Stimulated activated effector memory CD8-positive, alpha-beta T cell treated with anti-CD3 and anti-CD28 coated beads, Interleukin-12 subunit alpha, Interleukin-12 subunit beta, amount 100 ng/mL, for 72 hours (primary cell): Measurements from ENCODE around the gene MTPN.

Experiments
- ATAC-seq: fragments of 150-1000 bp; cut with Tn5 transposase; 2 replicates; pipeline ENCODE4 v1.10.0; 2021
- DNase-seq, 2 donors: peaks; one replicate each; pipeline ENCODE4 v3.0.0; 2021 to 2022; ENCODE audit warnings: low spot score in 2 of 2
- H3K27ac Mint-ChIP-seq: one replicate; pipeline ENCODE4 v1.8.0; 2022; ENCODE audit warnings: mild to moderate bottlenecking, mixed read lengths
- H3K36me3 Mint-ChIP-seq: one replicate; pipeline ENCODE4 v1.8.0; 2022; ENCODE audit warnings: mild to moderate bottlenecking, mixed read lengths
- H3K4me1 Mint-ChIP-seq: one replicate; pipeline ENCODE4 v1.8.0; 2022; ENCODE audit warnings: mixed read lengths
- H3K4me3 Mint-ChIP-seq: one replicate; pipeline ENCODE4 v1.8.0; 2022; ENCODE audit warnings: mild to moderate bottlenecking, mixed read lengths
- H3K9me3 Mint-ChIP-seq: one replicate; pipeline ENCODE4 v1.8.0; 2022; ENCODE audit warnings: mixed read lengths

The MTPN gene

GRCh38 chr7:135904282-135904681, 72.9 kb downstream of the MTPN start:
- no peak for ATAC-seq
- Mint-ChIP-seq H3K4me1 (peaks cover 27% of the 10 kb centered on the region), H3K27ac (no peak overlapping the region), H3K36me3 (no peaks in the 10 kb centered on the region), H3K4me3 (no peak overlapping the region), H3K9me3 (peaks cover 3% of the 10 kb centered on the region)
- no peak for DNase-seq

GRCh38 chr7:135901585-135902540, 75.3 kb downstream of the MTPN start:
- DNase-seq (no peak), ATAC-seq (peak; percentile 47)
- H3K4me1 Mint-ChIP-seq = peaks cover 34% of the 10 kb centered on the region
- H3K36me3 Mint-ChIP-seq = no peaks in the 10 kb centered on the region
- H3K9me3 Mint-ChIP-seq = peaks cover 3% of the 10 kb centered on the region
- H3K27ac Mint-ChIP-seq = no peak overlapping the region
- H3K4me3 Mint-ChIP-seq = no peak overlapping the region

GRCh38 chr7:135900065-135900546, 77.1 kb downstream of the MTPN start:
- Mint-ChIP-seq H3K27ac (no peak overlapping the region), H3K9me3 (peaks cover 3% of the 10 kb centered on the region), H3K36me3 (no peaks in the 10 kb centered on the region), H3K4me3 (no peak overlapping the region), H3K4me1 (peaks cover 25% of the 10 kb centered on the region)
- no peak for DNase-seq
- ATAC-seq = no peak

GRCh38 chr7:135899458-135900064, 77.6 kb downstream of the MTPN start:
- H3K9me3 Mint-ChIP-seq = peaks cover 3% of the 10 kb centered on the region
- H3K4me3 Mint-ChIP-seq = no peak overlapping the region

DNA sequence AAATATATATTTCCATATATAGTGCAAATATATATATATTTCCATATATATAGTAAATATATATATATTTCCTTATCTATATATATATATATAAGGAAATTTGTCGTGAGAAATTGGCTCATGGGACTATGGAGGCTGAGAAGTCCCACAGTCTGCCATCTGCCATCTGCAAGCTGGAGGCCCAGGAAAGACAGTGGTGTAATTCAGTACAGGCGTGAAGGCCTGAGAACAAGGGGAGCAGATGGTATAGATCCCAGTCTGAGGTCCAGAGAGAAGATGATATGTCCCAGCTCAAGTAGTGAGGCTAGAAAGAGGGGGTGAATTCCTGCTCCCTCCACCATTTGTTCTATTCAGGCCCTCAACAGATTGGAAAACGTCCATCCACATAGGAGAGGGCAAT, 78.9 kb downstream of the MTPN start:
- no peak overlapping the region for H3K27ac Mint-ChIP-seq
- DNase-seq (no peak), ATAC-seq (no peak)
- H3K9me3 Mint-ChIP-seq = no peaks in the 10 kb centered on the region
- H3K36me3 Mint-ChIP-seq = no peaks in the 10 kb centered on the region
- peaks cover 15% of the 10 kb centered on the region for H3K4me1 Mint-ChIP-seq
- no peak overlapping the region for H3K4me3 Mint-ChIP-seq

More at GRCh38 chr7:135899458-135900064, 77.6 kb downstream of the MTPN start:
- no peak overlapping the region for H3K27ac Mint-ChIP-seq
- no peaks in the 10 kb centered on the region for H3K36me3 Mint-ChIP-seq
- H3K4me1 Mint-ChIP-seq = peaks cover 21% of the 10 kb centered on the region
- ATAC-seq (no peak), DNase-seq (no peak)

- Mint-ChIP-seq H3K9me3 (no peaks in the 10 kb centered on the region), H3K36me3 (no peaks in the 10 kb centered on the region), H3K4me3 (no peak overlapping the region), H3K4me1 (peaks cover 10% of the 10 kb centered on the region), H3K27ac (no peak overlapping the region)
- DNase-seq = no peak
- ATAC-seq = no peak
Measured at GRCh38 chr7:135894816-135895215, 82.3 kb downstream of the MTPN start.

- no peaks in the 10 kb centered on the region for H3K9me3 Mint-ChIP-seq
- no peak for ATAC-seq
- H3K4me3 Mint-ChIP-seq = no peak overlapping the region
Measured at GRCh38 chr7:135889823-135890222, 87.3 kb downstream of the MTPN start.

DNA sequence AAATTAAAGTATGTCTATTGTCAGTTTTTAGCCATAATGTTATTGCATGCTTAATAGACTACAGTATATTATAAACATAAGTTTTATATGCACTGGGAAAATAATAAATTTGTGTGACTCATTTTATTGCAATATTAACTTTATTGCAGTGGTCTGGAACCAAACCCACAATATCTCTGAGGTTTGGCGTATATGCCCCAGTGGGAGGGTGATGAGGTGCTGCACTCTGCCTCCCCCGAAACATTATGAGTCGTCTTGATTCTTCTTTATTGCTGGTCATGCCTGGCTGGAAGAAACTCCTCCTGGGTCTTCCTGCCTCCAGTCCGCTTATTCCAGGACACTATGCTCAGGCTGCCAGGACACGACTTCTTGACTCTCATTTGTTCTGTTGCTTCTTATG, 88.4 kb downstream of the MTPN start:
- Mint-ChIP-seq H3K4me3 (no peak overlapping the region), H3K27ac (no peak overlapping the region), H3K4me1 (peaks cover 10% of the 10 kb centered on the region), H3K36me3 (no peaks in the 10 kb centered on the region), H3K9me3 (no peaks in the 10 kb centered on the region)
- ATAC-seq = no peak
- DNase-seq = no peak

More at GRCh38 chr7:135889823-135890222, 87.3 kb downstream of the MTPN start:
- Mint-ChIP-seq H3K27ac (no peak overlapping the region), H3K36me3 (no peaks in the 10 kb centered on the region), H3K4me1 (peaks cover 10% of the 10 kb centered on the region)
- DNase-seq = no peak

DNA sequence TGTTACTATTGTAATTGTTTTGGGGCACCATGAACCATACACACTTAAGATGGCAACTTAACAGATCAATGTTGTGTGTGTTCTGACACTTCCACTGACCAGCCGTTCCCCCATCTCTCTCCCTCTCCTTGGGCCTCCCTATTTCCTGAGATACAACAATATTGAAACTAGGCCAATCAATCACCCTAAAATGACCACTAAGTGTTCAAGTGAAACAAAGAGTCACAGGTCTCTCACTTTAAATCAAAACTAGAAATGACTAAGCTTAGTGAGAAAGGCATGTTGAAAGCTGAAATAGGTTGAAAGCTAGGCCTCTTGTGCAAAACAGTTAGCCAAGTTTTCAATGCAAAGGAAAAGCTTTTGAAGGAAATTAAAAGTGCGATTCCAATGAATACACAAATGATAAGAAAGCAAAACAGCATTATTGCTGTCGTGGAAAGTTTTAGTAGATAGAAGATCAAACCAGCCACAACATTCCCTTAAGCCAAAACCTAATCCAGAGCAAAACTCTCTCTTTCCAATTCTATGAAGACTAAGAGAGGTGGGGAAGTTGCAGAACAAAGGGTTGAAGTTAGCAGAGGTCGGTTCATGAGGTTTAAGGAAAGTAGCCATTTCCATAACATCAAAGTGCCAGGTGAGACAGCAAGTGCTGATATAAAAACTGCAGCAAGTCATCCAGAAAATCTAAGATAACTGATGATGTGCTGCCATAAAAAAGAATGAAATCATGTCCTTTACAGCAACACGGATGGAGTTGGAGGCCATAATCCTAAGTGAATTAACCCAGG, 90.6 kb downstream of the MTPN start:
- H3K36me3 Mint-ChIP-seq = no peaks in the 10 kb centered on the region
- no peak overlapping the region for H3K27ac Mint-ChIP-seq

DNA sequence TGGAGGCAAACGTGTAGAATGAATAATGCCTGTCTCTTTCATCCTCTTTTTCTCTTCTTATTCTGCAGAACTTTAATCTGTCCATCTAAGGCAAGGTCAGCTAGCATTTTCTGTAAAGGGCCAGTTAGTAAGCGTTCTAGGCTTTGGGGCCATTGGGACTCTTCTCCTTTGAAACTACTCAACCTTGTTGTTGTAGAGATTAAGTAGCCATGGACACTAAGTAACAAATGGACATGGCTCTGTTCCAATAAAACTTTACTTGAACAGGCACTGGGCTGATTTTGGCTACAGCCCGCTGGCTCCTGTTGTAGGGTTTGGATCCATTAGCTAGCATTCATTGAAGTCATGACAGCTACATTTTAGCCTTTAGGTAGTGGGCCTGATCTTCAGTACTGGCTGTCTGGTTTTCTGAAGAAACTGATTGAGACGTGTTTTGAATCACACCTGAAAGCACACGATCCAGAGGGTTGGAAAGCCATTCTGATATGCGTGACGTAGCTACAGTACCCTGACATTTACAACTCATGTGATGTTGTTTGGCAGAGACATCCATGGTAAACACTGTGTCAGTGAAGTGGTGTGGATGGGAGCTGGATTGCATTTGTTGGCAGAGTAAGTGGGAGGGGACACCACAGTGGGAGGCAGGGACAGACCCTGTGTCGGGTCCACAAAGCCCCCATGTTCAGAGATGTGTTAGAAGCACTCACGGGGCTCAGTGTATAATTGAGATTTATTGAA, 92.5 kb downstream of the MTPN start:
- H3K4me3 Mint-ChIP-seq = no peak overlapping the region
- DNase-seq = no peak
- H3K4me1 Mint-ChIP-seq = peaks cover 10% of the 10 kb centered on the region
- no peaks in the 10 kb centered on the region for H3K9me3 Mint-ChIP-seq
- H3K36me3 Mint-ChIP-seq = no peaks in the 10 kb centered on the region
- H3K27ac Mint-ChIP-seq = no peak overlapping the region
- no peak for ATAC-seq

More for the DNA sequence above, 90.6 kb downstream of the MTPN start:
- DNase-seq (no peak), ATAC-seq (peak; percentile 58)
- no peaks in the 10 kb centered on the region for H3K9me3 Mint-ChIP-seq
- peaks cover 10% of the 10 kb centered on the region for H3K4me1 Mint-ChIP-seq
- H3K4me3 Mint-ChIP-seq = no peak overlapping the region

GRCh38 chr7:135879233-135879632, 97.9 kb downstream of the MTPN start:
- Mint-ChIP-seq H3K27ac (no peak overlapping the region), H3K9me3 (no peaks in the 10 kb centered on the region), H3K4me3 (no peak overlapping the region), H3K4me1 (no peaks in the 10 kb centered on the region), H3K36me3 (no peaks in the 10 kb centered on the region)
- no peak for DNase-seq
- ATAC-seq = no peak

- ATAC-seq (no peak), DNase-seq (no peak)
- Mint-ChIP-seq H3K9me3 (no peaks in the 10 kb centered on the region), H3K27ac (no peak overlapping the region), H3K4me3 (no peak overlapping the region), H3K36me3 (no peaks in the 10 kb centered on the region), H3K4me1 (no peaks in the 10 kb centered on the region)
Measured at GRCh38 chr7:135878284-135878683, 98.9 kb downstream of the MTPN start.

DNA sequence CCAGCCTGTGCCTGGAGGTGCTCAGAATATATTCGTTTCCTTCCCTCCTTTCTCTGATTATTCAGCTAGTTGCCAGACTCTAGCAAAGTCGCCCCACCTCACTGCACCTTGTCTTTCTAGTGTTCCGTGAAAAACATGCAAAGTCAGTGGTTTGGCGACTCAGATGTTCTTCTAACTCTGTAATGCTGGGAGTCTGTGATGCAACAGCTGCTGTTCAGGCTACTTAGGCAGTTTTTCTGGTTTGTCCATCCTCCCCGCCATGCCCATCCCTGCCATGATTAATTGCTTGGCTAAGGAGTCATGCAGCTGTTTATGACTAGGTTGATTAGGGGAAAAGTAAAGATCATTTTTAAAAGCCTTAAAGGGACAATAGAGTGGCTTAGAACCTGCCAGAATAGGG, 99.4 kb downstream of the MTPN start:
- ATAC-seq (no peak), DNase-seq (no peak)
- Mint-ChIP-seq H3K36me3 (no peaks in the 10 kb centered on the region), H3K27ac (no peak overlapping the region), H3K4me1 (no peaks in the 10 kb centered on the region), H3K9me3 (no peaks in the 10 kb centered on the region), H3K4me3 (no peak overlapping the region)
